ENCODE data around the gene SEMA5A.

Gene SEMA5A, protein sequence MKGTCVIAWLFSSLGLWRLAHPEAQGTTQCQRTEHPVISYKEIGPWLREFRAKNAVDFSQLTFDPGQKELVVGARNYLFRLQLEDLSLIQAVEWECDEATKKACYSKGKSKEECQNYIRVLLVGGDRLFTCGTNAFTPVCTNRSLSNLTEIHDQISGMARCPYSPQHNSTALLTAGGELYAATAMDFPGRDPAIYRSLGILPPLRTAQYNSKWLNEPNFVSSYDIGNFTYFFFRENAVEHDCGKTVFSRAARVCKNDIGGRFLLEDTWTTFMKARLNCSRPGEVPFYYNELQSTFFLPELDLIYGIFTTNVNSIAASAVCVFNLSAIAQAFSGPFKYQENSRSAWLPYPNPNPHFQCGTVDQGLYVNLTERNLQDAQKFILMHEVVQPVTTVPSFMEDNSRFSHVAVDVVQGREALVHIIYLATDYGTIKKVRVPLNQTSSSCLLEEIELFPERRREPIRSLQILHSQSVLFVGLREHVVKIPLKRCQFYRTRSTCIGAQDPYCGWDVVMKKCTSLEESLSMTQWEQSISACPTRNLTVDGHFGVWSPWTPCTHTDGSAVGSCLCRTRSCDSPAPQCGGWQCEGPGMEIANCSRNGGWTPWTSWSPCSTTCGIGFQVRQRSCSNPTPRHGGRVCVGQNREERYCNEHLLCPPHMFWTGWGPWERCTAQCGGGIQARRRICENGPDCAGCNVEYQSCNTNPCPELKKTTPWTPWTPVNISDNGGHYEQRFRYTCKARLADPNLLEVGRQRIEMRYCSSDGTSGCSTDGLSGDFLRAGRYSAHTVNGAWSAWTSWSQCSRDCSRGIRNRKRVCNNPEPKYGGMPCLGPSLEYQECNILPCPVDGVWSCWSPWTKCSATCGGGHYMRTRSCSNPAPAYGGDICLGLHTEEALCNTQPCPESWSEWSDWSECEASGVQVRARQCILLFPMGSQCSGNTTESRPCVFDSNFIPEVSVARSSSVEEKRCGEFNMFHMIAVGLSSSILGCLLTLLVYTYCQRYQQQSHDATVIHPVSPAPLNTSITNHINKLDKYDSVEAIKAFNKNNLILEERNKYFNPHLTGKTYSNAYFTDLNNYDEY

DNA sequence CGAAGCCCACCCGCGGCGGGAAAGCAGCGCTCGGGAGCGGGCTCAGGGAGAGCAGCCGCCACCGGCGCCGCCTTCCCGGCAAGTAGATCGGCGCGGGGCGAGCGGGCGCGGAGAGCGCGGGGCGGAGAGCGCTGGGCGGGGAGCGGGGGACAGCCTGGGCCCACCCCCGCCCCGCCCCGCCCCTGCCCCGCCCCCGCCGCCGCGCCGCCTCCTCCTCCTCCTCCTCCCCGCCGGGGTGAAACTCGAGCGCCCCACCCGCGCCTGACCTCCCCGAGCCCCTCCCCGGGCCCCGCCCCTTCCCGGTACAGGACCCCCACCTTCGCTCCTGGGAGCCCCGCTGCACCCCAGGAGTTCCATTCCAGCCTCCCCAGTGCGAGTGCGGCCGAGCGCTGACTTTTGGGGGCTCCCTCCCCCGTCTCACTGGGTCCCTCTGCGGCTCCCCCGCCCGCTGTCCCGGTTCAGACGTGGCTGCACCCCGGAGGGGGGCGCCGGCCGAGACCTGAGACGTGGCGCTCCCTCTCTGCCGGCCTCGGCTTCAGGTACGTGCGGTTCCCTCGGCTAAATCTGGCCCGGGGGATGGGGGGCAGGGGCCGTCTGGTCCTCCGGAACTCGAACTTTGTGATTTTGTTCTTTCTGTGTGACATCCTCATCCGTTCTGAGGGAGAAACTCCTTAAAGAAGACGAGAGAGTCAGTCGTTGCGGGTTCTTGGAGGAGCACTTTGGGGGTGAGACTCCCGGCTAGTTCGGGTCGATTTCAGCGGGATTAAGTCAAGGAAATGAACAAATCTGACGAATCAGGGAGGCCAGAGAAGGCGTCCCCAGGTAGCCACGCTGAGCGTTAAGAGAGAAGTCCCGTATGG lies at the start of gene SEMA5A:
Gene SEMA5A (minus strand): TSS at position 84 of the 860 bp plus-strand sequence. CDS start 166,129 bp downstream, outside the sequence.
- no peak for DNase-seq (ENCODE audit: low read depth in 2 of 2)

DNA sequence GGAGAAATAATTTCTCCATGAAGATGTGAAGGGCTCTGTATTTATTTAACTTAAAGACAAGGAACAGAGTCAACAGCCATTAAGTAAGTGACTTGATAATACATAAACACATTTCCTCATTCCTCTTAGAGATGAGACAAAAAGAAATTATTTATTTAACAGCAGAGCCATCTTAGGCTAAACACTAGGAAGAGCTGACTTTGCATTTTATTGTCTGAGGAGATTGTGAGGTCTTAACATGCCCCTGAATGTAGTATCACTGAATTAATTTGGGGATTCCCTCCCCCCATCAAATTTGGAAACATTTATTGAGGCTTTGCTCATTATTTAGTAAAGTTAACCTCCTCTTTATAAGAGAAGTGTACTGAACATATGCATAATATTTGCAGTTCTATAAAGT lies 49.0 kb upstream of the SEMA5A start:
- no peak for DNase-seq (ENCODE audit: low read depth in 2 of 2)

DNA sequence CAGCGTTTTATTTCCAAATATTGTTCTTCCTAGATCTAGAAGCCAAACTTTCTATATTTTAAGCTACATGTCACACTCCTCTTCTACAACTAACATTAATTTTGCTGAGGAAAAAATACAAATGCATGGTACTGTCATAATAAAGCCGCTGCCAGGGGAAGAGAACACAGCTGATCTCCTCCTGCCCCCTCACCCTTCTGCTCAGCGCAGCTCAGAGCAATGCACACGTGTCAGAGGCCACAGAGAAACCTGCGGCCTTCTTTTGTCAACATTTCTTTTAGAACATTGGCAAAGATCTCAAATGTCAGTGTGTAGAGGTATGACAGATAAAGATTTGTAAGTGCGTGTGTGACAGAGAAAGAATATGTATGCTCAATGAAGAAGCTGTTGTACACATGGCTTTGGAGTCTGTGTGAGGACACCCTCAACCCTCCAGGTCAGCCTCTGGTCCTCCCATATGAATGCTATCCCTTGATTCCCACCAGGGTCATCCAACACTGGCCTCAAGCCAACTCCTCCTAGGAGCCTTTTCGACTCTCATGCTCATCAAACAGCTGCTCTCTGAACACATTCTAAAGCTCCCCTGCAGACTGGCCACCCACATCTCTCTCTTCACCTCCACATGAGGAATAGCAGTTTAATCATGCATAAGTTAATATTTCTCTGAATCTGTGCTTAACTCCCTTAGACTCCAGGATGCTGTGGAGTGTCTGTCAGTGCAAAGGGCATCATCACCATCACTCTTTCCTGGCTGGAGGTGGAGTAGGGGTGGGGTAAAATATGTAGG lies 43.4 kb upstream of the SEMA5A start:
- DNase-seq (ENCODE audit: low read depth in 2 of 2) = no peak

DNA sequence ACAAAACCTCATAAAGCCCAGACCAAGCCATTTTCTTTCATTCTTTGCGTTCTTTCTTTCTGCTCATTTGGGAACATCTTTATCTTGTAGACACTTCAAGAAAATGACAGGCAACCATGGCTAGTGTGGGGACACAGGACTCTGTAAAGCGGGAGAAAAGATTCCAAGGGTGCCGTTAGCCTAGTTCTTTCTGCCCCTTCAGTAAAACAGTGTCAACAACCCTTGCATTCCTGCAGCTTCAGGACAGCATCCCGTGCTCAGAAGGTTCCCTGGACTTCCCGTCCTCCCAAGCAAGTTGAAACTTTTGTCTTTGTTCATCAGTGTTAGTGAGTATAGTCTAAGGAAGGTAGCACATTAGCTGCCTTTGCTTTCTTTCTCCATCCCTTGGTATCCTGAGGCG lies 42.4 kb upstream of the SEMA5A start:
- DNase-seq (ENCODE audit: low read depth in 2 of 2) = no peak

DNA sequence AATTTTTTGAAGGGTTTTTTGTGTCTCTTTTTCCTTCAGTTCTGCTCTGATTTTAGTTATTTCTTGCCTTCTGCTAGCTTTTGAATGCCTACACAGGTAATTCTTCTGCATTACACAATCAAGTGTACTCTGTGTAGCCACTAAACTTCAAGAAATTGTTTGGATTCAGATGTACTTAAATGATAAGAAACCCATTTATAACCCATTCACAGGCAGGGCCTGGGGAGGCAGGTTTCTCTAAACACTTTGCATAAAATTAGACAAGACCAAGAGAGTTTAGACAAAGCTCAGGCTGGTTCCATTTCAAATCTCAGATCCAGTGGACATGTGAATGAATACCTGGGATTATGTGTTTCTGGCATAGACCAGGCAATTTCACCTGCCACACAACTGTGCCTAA lies 41.3 kb upstream of the SEMA5A start:
- no peak for DNase-seq (ENCODE audit: low read depth in 2 of 2)

DNA sequence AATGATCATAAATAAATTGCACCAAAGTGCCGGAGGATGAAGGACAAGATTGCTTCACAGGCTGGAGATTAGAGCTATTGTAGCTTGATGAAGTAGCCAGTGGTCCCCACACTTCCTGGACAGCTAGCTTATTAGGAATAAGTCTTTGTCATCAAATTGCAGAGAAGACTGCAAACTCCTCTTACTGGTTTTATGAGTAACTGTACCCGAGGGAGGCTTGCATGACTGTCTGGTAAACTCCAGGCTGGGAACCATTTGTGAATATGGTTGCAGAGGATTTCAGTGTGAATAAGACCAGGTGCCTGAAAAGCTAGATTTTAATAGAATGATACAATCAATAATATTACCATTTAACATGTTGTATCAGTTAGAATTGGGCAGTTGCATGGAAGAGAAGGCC lies 36.5 kb upstream of the SEMA5A start:
- no peak for DNase-seq (ENCODE audit: low read depth in 2 of 2)

DNA sequence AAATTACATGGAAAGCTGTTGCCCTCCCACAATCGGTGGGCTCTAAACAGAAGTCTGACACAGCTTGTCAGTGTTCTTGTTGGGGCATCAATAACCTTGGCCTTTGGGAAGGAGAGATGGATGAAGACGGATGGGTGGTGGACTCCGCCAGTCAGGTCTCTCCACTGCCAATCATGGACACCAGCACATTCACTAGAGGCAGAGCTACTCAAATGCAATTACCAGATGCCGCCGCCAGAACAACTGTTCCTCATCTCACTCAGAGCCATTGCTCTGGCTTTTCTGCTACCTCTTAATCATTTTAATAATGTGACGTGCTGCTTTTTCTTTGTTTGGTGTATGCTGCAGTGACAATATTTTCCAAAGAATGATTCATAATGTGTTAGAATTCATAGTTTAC lies 27.9 kb upstream of the SEMA5A start:
- DNase-seq (ENCODE audit: low read depth in 2 of 2) = no peak

DNA sequence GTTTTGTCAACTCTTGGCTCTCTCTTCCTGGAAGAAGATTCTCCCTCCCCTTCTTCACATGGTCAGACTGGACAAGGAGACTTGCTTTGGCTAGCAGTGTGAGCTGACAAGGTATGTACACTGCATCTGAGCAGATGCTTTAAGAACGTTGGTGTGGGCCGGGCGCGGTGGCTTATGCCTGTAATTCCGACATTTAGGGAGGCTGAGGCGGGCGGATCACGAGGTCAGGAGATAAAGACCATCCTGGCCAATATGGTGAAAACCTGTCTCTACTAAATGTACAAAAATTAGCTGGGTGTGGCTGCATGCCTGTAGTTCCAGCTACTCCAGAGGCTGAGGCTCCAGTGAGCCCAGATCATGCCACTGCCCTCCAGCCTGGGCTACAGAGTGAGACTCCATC lies 26.4 kb upstream of the SEMA5A start:
- no peak for DNase-seq (ENCODE audit: low read depth in 2 of 2)

DNA sequence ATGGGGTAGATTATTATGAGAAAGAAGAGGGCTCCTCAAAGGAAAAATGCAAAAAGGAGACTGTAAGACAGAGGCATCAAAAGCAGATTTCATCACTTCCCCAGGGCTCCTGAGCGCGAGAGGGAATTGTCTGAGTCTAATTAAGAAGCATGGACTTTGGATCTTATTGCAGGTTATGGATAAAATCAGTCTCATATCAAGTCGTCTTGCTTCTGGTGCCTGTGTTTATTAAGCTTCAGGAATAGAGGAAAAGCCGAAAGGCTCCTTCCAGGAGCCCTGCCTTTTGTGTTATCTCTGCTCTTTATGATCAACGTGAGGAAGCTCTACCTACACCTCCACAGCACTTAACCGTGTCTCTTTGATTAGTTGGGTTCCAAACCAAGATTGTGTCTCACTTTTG lies 25.0 kb upstream of the SEMA5A start:
- no peak for DNase-seq (ENCODE audit: low read depth in 2 of 2)

DNA sequence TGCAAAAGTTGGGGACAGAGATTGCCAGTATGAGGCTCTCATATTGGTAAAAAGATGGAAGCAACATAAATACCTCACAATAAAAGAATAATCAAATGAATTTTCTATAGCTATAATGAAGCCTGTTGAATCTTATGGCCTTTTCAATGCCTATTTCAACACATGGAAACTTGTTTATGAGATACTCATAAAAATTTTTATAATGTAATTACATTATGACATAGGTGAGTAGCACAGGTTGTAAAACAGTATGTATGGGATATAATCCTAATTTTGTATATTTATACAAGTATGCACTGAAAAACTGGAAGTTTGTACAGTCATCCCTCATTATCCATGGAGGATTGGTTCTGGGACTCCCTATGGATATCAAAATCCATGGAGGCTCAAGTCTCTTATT lies 21.2 kb upstream of the SEMA5A start:
- DNase-seq (ENCODE audit: low read depth in 2 of 2) = no peak

DNA sequence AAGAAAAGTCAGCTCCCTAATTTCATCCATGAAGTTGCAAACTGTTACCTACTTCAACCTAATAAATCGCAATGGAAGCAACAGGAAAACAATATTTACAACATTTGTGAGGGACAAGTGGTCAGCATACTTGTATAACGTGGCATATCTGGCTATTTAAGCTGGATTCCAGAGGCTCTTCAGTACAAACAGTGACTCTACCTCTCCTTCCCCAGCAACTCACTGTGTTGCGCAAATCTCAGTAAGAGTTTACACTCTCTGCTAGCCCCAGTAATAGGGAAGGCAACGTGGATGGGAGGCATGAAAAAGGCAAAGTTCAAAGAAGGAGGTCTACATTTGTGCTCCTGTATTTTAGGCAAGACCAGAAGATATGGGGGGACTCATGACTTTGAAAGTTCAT lies 18.9 kb upstream of the SEMA5A start:
- DNase-seq (ENCODE audit: low read depth in 2 of 2) = no peak

DNA sequence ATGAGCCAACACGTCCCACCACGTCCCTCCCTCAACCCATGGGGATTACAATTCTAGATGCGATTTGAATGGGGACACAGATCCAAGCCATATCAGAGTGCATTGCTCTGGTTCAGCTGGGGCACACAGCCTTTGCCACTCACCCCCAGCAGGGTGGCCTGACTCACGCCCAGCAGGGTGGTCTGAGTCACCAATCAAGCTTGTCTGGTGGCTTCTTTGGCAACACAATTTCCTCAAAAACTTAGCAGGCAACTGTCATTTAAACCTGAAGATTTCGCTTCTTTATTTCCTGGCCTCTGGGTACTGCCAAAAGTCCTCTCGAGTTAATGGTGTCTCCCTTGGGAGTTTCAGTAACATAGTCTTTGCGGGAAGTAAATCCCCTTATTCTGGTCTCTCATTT lies 16.3 kb upstream of the SEMA5A start:
- no peak for DNase-seq (ENCODE audit: low read depth in 2 of 2)

DNA sequence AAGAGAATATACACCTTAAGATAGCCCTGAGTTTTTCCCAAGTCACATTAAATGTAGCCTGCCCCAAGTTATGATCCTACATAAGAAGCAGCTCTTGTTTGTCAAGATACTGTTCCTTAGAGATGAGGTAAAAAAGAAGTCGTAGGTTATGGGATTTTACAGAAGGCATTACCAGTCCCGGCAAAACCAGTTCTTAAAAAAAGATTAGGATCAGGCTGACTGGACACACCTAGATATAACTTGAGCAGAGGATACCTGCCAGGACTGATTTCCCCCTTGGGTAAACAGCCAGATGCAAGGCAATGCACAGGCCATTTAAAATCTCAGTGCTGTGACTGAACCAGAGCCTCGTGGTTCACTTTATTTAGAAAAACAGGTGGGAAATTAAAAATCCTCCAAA lies 14.1 kb upstream of the SEMA5A start:
- no peak for DNase-seq (ENCODE audit: low read depth in 2 of 2)

DNA sequence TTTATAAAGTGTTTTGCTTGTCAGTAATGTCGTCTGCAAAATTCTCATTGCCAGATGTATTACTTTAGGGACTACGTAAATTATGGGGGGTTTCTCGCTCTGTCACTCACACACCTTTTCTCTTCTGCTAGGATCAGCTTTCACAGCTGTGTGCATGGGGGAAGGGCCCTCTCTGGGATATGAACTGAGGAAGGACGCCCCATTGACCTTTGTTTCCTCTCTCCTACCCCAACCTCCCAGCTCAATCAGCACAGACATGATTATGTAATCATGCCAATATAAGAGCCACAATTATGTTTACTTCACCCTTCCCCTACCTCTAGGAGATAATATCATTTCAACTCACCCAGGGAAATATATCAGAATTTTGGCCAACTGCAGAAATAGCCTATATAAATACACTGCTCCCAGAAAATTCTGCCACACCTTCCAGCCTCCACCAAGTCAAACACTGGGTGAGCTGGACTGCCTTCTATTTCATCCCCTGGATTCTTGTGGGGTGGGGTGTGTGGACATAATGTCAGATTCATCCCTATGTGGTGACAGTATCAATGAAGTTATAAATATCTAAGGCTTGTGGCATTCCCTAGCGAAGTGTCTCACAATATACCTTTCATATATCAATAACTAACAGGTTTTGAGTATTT lies 12.6 kb upstream of the SEMA5A start:
- no peak for DNase-seq (ENCODE audit: low read depth in 2 of 2)

DNA sequence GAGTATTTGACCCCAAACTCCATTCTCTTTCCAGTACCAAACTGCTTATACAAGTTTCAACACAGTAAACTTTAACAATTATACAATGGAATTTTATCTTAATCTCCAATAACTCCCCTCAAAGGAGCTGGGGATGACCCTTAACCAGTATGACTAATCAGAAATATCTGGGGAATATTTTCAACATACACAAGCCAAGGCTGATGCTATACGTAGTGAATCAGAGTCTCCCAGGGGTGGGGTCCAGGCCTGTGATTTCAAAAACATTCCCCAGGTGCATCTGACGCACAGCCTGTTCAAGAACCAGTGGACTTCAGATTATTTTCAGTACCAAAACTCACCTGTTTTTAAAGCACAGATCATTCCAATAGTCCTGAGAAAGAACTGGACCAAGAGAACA lies 11.8 kb upstream of the SEMA5A start:
- no peak for DNase-seq (ENCODE audit: low read depth in 2 of 2)

DNA sequence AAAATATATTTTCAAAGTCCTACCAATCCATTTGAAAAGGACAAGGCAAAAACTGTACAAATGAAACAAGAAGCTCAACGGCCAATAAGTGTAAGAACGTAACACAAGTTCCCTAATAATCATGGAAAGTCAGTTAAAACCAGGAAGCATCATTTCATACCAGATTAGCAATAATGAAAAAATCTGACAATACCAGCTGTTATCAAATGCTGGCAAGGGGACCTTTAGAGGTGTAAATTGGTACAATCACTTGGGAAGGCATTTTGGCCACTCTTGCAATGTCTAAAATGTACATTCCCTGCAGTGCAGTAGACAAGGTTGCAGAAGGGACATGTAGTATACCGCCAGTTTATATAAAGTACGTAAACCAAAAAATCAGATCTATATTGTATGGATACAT lies 10.1 kb upstream of the SEMA5A start:
- DNase-seq (ENCODE audit: low read depth in 2 of 2) = no peak

DNA sequence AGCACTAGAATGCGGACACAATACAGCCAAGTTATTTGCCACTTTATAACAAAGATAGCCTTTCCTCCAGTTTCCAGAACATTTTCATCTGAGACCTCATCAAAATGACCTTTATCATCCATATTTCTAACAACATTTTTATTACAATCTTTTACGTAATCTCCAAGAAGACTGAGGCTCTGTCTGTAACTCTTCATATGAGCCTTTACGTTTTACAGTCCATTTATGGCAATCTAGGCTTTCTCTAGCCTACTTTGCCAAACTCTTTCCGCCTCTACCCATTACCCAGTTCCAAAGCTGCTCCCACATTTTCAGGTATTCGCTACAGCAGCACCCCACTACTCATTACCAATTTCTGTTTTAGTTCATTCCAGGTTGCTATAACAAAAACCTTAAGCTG lies 8.2 kb upstream of the SEMA5A start:
- no peak for DNase-seq (ENCODE audit: low read depth in 2 of 2)

DNA sequence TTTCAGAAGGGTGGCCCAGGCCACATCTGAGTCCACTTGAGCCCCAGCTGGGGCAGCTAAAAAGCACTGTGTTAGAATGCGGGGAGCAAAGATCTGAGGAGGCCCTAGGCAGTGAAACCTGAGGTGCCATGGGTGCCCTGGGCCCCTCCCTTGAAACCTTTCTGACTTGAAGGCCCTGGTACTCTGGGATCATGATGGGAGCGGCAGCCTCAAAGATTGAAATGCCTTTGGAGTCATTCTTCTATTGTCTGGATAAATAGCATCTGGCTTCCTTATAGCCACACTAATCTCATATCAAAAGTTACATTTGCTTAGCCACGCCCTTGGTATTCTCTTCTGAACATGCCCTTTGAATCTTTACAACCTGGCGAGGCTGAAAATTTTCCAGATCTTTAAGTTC lies 7.7 kb upstream of the SEMA5A start:
- DNase-seq (ENCODE audit: low read depth in 2 of 2) = no peak

DNA sequence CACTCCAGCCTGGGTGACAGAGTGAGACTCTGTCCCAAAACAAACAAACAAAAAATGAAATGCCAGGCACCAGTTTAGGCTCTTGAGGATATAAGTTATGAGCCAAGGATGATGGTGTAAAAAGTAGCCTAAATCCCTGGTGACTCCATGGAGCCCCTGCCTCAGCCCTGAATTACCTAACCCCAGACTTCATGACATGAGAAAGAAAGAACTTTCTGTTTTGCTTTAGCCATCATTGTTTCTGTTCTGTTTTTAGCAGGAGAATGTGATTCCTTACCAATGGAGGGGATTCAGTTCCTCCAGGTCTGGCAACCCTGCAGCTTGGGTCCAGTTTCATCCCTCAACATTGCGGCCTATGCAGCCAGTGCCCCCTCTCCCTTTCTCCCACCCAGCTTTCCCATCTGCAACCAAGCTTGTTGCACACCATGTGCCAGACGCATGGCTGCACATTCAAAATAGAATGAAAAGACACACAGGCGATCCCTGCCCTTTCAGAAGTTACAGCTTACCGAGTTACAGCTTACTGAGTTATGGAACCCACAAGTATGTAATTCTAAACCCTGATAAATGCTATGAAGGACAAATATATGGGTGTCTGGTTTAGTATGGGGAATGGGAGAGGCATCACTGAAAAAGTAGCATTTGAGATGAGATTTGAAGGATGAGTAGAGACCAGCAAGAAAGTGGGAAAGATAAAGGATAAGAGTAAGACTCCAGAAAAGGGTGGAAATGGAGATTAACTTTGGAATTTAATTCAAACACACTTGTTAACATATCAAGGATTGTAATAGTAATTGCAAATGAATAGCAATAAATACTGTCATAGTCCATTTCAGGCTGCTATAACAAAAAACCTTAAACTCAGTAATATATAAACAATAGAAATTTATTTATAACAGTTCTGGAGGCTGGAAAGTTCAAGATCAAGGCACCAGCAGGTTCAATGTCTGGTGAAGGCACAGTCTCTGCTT lies 6.0 kb upstream of the SEMA5A start:
- DNase-seq (ENCODE audit: low read depth in 2 of 2) = no peak
